ENCODE results near the gene PDE6A.

PDE6A gene

GRCh38 chr5:149944666-149945065, at the start of gene PDE6A:
Gene PDE6A, minus strand, starts transcription at chr5:149944793. Its CDS starts 120 bp downstream, at chr5:149944673.
- DNase-seq (ENCODE audit: insufficient read length, low spot score) (no peak), FAIRE-seq (no peak)

DNA sequence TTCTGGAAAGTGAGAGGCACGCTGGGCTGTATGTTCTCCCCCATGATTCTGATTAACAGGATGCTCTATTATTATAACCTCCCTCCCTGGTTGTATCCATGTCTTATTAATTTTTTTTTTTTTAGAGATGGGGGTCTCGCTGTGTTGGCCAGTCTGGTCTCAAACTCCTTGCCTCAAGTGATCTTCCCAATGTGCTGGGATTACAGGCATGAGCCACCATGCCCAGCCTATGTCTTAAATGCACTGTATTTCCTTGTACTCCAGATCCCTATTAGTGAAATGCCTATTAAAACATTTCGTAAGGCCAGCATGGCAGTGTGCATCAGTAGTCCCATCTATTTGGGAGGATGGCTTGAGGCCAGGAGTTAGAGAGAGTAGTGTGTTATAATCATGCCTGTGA, 48.9 kb upstream of the PDE6A start:
- no peak for DNase-seq (ENCODE audit: insufficient read length, low spot score)
- FAIRE-seq, result no peak

DNA sequence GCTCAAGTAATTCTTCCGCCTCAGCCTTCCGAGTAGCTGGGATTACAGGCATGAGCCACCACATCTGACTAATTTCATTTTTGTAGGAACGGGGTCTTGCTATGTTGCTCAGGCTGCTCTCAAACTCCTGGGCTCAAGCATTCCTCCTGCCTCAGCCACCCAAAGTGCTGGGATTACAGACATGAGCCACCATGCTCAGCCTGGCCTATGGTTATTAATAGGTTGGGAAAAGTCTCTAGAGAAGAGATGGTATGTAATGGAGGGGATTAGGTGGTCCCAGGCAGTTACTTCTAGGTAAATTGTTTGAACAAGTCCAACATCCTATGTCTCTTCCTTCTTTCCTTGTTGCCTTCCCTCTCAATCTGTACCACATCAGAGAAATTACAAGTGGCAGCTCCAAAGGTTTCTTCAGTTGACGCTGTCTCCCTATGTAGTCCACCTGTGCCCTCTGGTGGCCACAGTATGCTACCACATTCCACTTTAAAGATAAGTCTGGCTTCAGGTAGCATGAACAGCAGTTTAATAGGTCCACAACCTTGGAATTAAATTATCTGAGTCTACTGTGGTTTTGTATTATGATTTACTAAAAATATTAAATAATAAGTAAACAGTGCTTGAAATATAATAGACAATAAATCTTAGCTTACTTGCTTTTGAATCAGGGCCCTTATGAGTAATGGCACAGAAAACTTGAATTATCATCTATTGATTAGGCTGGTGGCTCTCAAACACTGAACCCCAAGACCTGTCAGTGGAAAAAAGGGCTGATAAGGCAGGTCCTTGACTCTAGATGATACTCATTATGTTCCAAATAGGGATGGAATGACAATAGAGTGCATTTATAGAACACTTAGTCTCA, 46.2 kb upstream of the PDE6A start:
- peak; percentile 32 for DNase-seq (ENCODE audit: insufficient read length, low spot score)
- peak; percentile 97 for FAIRE-seq

DNA sequence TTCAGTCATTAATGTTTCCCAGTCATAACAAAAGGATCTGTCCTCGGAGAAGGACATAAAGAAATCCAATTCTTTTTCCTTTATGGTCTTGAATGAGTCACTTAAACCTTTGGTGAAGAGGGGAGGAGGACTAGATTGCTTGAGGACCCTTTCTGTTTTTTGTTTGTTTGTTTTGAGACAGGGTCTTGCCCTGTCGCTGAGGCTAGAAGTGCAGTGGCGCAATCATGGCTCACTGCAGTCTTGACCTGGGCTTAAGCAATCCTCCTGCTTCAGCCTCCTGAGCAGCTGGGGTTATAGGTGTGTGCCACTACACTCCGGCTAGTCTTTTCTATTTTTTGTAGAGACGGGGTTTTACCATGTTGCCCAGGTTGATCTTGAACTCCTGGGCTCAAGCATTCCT, 43.5 kb upstream of the PDE6A start:
- DNase-seq (ENCODE audit: insufficient read length, low spot score), result no peak

GRCh38 chr5:149982505-149982904, 37.9 kb upstream of the PDE6A start:
- FAIRE-seq, result no peak
- DNase-seq (ENCODE audit: insufficient read length, low spot score), result no peak

More for the DNA sequence above, 43.5 kb upstream of the PDE6A start:
- FAIRE-seq, result no peak

DNA sequence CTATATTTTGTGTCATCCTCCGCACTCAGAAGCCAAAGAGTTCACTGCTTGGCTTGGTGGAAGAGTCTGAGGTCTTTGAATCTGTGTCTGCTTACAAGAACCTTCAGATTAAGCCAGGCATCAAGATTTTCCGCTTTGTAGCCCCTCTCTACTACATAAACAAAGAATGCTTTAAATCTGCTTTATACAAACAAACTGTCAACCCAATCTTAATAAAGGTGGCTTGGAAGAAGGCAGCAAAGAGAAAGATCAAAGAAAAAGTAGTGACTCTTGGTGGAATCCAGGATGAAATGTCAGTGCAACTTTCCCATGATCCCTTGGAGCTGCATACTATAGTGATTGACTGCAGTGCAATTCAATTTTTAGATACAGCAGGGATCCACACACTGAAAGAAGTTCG, 36.6 kb upstream of the PDE6A start:
- no peak for FAIRE-seq

GRCh38 chr5:149979896-149980295, 35.3 kb upstream of the PDE6A start:
- DNase-seq (ENCODE audit: insufficient read length, low spot score) (no peak), FAIRE-seq (no peak)

More for the DNA sequence above, 36.6 kb upstream of the PDE6A start:
- DNase-seq (ENCODE audit: insufficient read length, low spot score), result no peak

DNA sequence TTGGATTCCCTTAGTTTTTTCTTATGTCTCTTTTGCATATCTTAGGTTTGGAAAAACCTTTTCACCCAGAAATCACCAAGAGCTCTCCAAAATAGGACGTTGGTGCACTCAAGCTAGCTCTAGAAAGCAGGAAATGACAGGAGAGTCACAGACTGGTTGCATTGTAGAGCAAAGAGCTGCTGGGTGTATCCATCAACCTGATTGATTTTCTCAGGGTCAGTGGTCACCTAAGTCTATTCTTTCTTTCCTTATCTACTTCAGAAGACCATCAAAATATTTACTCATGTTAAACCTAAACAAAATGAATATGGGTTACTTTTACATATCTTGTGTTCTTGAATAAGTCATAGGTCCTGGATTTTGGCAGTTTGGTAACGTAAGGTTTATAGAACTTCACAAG, 30.8 kb upstream of the PDE6A start:
- FAIRE-seq, result no peak
- no peak for DNase-seq (ENCODE audit: insufficient read length, low spot score)

GRCh38 chr5:149969181-149969930, 24.8 kb upstream of the PDE6A start:
- DNase-seq (ENCODE audit: insufficient read length, low spot score), result no peak
- FAIRE-seq, result no peak

- DNase-seq (ENCODE audit: insufficient read length, low spot score) (no peak), FAIRE-seq (no peak)
Observed at GRCh38 chr5:149966946-149967345, 22.4 kb upstream of the PDE6A start.

- FAIRE-seq (no peak), DNase-seq (ENCODE audit: insufficient read length, low spot score) (no peak)
Observed at GRCh38 chr5:149963729-149964128, 19.1 kb upstream of the PDE6A start.

- FAIRE-seq (no peak), DNase-seq (ENCODE audit: insufficient read length, low spot score) (no peak)
Observed at GRCh38 chr5:149962601-149963300, 18.2 kb upstream of the PDE6A start.

DNA sequence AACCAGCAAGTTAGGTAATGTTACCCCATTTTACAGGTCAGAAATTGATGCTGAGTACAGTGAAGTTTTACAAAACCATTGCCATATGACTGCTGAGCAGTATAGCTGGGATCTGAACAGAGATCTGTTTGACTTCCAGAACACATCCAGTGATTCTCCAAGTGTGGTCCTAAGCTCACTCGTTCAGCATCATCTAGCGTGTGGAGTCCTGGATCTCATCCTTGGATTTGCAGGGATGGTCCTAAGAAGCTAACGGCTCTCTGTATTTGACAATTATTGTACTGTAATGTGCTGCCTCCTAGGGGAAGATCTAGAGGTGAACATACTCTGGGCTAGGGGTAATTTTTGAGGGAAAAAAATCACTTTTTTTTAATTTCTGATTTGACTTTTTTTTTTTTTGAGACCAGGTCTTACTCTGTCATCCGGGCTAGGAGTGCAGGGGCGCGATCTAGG, 17.4 kb upstream of the PDE6A start:
- DNase-seq (ENCODE audit: insufficient read length, low spot score) (no peak), FAIRE-seq (no peak)

DNA sequence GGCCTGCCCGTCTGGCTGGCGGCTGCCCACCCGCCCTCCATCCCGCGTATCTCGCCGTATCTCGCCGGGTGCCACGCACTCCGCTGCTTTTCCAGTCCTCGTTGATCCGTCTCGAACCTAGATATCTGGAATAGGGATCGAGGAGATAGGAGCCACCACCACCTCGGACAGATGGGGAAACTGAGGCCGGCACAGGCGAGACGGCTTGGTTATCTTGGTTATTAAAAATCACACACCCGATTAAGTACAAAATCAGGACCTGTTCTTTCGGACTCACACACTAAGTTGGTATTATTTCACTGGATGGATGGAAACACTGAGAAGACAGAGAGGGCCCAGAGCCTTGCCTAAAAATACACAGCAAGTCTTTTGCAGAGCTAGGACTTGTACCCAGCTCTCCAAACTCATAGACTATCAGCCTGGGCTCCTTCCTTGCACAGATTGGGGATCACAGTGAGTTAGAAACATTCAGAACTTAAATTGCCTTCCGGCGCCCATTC, 16.6 kb upstream of the PDE6A start:
- no peak for FAIRE-seq
- no peak for DNase-seq (ENCODE audit: insufficient read length, low spot score)

GRCh38 chr5:149960272-149961185, 15.9 kb upstream of the PDE6A start, which contains the start of gene SLC26A2:
Gene SLC26A2, plus strand, starts transcription at chr5:149960758. Its CDS starts 16,895 bp downstream, at chr5:149977653.
- FAIRE-seq, result peak; percentile 81

DNA sequence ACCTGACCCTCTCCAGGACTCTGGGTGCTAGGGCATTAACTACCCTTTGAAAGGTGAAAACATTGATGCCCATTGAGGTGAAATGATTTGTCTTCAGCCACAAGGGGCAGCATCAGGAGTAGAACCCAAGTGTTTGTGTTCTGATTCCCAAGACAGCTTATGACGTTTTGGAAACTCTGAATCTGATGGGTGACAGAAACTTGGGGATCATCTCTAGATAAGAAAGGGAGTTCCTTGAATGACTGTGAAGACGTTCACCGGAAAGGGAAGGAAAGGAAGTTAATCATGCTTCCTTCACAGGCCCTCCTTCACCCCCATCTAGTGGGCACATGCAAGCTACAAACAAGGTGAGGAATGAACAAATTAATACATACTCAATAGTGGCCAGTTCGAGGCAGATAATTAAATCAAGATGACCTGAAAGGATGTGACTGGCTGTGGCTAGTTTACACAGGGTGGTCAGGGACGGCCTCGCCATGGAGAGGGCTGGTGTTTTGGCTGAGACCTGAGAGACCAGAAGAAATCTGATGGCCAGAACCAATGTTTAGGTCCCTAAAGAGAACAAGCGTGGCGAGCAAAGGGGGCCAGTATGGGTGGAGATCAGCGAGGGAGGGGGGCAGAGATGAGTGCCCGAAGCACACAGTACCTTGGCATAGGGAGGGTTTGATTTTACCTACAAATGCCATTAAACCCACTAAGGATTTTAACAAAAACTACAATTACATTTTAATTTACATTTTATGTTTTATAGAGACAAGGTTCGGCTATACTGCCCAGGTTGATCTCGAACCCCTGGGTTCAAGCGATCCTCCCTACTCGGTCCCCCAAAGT, 15.0 kb upstream of the PDE6A start:
- DNase-seq (ENCODE audit: insufficient read length, low spot score), result peak; percentile 40
- FAIRE-seq, result peak; percentile 88

More at GRCh38 chr5:149960272-149961185, 15.9 kb upstream of the PDE6A start, which contains the start of gene SLC26A2:
- peak; percentile 93 for DNase-seq (ENCODE audit: insufficient read length, low spot score)

- DNase-seq (ENCODE audit: insufficient read length, low spot score), result no peak
- no peak for FAIRE-seq
Observed at GRCh38 chr5:149957855-149958254, 13.3 kb upstream of the PDE6A start.

GRCh38 chr5:149956685-149957084, 12.1 kb upstream of the PDE6A start:
- FAIRE-seq, result no peak

DNA sequence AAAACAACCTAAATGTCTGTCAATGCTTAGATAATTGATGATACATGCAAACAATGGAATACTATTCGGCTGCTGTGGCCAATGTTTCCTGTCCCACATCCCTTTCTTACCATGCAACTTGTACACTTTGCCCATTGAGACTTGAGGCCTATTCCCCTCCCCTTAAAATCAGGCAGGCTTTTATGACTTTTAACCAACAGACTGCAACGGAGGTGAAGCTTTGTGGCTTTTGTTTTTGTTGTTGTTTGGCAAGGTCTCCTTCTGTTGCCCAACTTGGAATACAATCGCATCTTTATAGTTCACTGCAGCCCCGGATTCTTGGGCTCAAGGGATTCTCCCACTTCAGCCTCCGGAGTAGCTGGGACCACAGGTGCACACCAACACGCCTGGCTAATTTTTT, 10.2 kb upstream of the PDE6A start:
- FAIRE-seq, result no peak

More at GRCh38 chr5:149956685-149957084, 12.1 kb upstream of the PDE6A start:
- no peak for DNase-seq (ENCODE audit: insufficient read length, low spot score)

More for the DNA sequence above, 10.2 kb upstream of the PDE6A start:
- no peak for DNase-seq (ENCODE audit: insufficient read length, low spot score)

All from GM19239 (cell line).